ENCODE results near the gene ECSIT. TPM values are rescaled to one million over a fixed set of nuclear protein-coding genes. Genes with fewer than 3 reads are reported as not detected.

ECSIT gene
- total RNA-seq, 1 donor from 2014 or later, result 28.4 TPM

GRCh38 chr19:11550265-11550664 is 21.3 kb upstream of the ECSIT start:
- no peak for DNase-seq (ENCODE audit: low spot score)

DNA sequence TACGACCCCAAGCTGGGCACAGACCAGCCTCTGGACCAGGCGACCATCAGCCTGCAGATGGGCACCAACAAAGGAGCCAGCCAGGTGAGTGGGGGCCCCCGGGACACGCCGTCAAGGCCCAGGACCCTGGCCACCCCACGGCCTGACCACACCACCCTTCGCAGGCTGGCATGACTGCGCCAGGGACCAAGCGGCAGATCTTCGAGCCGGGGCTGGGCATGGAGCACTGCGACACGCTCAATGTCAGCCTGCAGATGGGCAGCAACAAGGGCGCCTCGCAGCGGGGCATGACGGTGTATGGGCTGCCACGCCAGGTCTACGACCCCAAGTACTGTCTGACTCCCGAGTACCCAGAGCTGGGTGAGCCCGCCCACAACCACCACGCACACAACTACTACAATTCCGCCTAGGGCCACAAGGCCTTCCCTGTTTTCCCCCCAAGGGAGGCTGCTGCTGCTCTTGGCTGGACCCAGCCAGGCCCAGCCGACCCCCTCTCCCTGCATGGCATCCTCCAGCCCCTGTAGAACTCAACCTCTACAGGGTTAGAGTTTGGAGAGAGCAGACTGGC is 20.5 kb upstream of the ECSIT start:
- no peak for DNase-seq (ENCODE audit: low spot score)

- DNase-seq (ENCODE audit: low spot score), result no peak
Observed at GRCh38 chr19:11547929-11548700, 19.2 kb upstream of the ECSIT start.

GRCh38 chr19:11541238-11541637 is 12.3 kb upstream of the ECSIT start:
- DNase-seq (ENCODE audit: low spot score), result no peak

DNA sequence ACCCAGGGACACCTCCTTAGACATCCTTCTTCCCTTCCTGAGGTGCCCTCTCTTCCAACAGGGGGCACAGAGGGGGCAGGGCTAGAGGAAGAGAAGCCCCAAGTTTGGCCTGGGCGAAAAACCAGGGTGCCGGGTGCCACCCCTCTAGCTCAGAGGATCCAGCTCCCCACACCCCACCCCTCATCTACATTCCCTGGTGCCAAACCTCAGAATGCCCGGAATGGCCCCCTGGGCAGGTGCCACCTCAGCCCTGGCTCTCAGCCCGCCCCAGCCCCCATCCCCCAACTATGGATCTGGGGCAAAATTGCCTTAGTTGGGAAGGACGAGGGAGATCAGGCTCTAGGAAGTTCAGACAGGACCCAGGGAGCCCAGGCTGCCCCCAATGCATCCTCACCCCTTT is 11.7 kb upstream of the ECSIT start:
- no peak for DNase-seq (ENCODE audit: low spot score)

DNA sequence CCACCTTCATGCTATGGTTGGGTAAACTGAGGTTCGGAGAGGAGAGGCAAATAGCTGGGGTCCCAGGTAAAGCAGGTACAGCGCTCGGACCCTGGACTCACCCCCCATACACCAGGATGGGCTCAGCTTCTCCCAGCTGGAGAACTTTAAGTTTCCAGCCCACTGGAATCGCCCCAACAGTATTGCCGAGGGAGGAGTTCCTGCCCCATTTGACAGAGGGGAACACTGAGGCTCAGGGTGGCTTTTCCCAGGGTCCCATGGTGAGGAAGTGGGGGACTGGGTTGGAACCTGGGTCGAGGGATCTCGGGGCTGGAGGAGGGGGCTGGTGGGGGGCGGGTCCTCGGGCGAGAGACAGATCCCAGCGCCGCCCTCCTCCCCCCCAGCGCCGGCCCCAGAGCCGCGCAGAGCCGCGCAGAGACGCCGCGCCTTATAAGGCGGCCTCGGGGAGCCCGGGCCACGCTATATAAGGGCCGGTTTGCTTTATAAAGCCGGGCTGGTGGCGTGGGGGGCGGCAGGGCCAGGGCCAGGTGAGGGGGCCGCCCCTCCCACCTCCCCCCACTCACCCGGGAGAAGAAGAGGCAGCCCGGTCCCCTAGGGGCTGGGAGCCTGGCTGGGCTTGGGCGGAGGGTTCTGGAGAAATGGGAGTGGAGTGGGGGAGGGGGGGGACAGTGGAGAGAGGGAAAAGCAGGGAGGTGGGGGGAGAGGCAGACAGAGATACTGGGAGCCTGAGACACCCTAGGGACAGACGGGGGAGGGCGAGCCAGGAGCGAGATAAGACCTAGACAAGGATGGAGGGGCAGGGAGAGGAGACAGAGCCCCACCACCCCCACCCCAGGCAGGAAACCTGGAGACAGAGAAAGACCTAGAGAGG is 10.8 kb upstream of the ECSIT start:
- DNase-seq (ENCODE audit: low spot score), result no peak

- DNase-seq (ENCODE audit: low spot score), result no peak
Observed at GRCh38 chr19:11538232-11539036, 9.5 kb upstream of the ECSIT start, which contains the start of gene CNN1. Gene CNN1, plus strand, starts transcription at chr19:11538851. Its CDS starts 77 bp downstream, at chr19:11538928.

DNA sequence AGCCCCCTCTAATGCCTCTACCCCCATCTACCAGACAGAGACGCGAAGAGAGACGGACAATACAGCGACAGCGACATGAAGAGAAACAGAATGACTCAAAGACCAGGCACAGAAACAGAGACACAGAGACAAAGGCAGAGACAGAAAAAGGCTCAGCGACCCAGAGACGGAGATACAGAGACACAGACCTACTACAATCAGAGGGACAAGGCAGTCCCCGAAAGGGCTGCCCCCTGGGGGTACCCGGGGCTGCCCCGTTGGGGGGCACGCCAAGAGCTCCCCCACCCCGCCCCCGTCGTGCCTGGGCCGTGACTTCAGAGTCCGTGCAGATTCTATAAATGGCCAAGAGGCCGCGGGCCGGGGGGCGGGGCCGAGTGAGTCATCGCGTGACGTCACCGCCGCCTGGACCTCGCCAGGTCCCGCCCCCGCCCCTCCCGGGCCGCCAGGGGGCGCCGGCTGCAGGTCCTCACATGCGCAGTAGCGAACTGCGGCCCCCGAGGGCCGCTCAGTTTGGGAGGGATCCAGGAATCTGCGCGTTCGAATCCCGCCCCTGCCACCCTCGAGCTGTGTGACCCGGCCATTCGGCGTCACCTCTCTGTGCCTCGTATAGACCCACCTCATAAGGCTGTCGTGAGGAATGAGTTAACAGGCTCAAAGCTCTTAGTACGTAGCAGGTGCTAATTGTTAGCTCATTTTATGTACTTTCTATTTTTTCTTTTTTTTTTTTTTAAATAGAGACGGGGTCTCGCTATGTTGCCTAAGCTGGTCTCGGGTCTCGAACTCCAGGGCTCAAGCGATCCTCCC is 7.1 kb upstream of the ECSIT start:
- DNase-seq (ENCODE audit: low spot score), result peak; percentile 96

- DNase-seq (ENCODE audit: low spot score), result no peak
Observed at GRCh38 chr19:11534948-11535347, 6.0 kb upstream of the ECSIT start.

DNA sequence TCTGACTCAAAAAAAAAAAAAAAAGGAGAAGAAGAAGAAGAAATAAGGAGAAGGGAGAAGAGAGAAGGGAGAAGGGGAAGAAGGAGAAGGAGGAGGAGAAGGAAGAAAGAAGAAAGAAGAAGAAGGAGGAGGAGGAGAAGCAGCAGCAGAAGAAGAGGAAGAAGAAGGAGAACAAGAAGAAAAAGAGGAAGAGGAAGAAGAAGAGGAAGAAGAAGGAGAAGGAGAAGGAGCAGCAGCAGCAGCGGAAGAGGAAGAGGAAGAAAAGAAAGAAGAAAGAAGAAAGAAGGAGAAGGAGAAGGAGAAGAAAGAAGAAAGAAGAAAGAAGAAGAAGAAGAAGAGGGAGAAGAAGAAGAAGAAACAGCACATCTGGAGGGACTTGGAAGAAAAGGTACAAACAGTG is 5.6 kb upstream of the ECSIT start:
- DNase-seq (ENCODE audit: low spot score), result no peak

- DNase-seq (ENCODE audit: low spot score), result no peak
Observed at GRCh38 chr19:11530432-11530831, 1.5 kb upstream of the ECSIT start.

DNA sequence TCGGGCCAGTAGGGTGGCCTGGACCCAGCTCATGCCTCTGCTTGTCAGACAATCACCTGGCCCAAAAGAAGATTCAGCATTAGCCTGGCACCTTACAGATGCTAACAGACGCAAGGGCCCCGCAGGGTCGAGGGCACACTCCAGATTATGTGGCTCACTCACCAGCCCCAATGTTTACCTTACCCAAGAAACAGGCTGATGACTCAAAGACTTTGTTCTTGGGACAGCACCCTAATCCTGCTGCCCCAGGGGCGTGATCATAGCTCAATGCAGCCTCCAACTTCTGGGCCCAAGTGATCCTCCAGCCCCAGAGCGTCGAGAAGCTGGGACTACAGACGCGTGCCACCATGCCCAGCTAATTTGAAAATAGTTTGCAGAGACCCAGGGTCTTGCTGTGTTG is 9.8 kb downstream of the ECSIT start:
- no peak for DNase-seq (ENCODE audit: low spot score)

DNA sequence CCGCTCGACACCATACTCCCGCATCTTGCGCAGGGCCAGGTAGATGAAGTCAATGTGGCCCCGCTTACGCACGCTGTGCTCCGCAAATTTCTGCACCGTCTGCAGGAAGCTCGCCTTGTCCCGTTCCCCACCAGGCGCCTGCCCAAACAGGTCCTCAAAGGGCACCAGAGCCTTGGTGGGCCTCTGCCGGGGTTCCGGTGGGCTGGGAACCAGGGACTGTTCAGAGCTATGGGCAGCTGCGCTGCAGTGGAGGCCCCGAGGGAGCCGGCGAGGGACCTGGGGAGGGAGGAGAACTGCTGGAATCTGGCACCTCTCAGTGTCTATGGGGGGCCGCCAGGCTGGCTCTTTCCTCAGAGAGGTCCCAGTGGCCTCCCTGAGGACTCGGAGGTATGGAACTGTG is 15.0 kb downstream of the ECSIT start:
- no peak for DNase-seq (ENCODE audit: low spot score)

DNA sequence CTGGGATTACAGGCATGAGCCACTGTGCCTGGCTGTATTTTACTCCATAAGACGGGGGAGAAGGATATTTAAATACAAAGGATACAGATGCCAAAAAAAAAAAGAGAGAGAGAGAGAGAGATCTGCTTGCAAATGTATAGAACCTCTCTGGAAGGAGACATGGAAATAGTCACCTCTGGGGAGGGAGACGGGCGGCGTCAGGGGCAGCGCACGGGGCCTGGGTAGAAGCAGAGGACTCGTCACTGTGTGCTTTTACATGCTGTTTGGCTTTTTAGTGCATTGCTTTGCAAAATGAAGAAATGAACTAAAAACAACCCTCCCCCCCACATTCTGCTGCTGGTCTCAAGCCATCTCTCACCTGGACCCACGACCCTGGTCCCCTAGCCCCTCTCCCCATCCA is 18.5 kb downstream of the ECSIT start:
- DNase-seq (ENCODE audit: low spot score), result no peak

DNA sequence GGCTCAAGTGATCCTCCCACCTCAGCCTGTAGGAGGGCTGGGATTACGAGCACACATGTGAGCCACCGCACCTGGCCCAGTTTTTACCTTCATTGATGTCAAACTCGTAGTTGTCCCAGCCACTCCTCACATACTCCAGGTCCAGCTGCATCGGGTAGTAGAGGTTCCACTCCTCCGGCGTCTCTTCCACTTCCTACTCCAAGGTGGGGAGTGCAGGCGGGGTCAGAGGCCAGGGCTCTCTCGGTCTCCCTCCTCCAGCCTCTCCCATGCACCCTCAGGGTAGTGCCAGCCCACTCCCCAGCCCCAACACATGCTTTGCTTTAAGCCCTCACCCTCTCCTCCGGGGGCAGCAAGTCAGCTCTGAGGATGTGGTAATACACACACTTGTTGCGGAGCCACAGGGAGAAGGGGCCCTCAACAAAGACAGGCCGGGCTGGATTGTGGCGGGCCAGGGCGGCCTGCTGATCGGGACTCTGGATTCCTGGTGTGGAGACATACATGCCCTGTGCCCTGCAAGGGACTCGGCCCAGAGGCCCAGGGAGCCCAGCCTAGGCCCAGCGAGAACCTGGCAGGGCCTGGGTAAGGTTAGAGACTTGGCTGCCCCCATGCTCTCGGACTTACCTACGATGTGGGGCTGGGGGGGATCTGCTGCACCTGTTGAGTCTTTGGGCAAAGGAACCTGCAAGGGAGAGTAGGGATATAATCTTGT is 21.4 kb downstream of the ECSIT start:
- DNase-seq (ENCODE audit: low spot score), result no peak

- no peak for DNase-seq (ENCODE audit: low spot score)
Observed at GRCh38 chr19:11506967-11507366, 22.0 kb downstream of the ECSIT start.

DNA sequence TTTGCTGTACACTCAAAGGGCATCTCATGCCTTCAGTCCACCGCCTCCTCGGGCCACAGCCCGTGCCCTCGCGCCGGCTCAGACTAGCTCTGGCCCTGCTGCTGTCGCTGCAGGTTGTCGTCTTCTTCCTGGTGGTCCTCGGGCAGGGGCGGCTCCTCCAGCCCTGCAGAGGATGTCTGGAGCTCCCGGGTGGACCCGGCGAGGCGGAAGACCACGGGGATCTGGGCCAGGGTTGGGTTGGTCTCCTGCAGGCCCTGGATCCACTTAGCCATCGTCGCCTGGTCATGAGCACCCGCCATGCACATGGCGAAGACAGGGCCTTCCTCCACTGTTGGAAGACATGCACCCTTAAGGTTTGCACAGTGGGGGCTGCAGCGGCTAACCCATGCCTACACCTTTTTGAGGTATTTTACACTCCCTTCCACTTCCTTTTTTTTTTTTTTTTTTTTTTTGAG is 22.8 kb downstream of the ECSIT start:
- no peak for DNase-seq (ENCODE audit: low spot score)

- peak; percentile 99 for DNase-seq (ENCODE audit: low spot score)
Observed at GRCh38 chr19:11505504-11506100, 23.3 kb downstream of the ECSIT start, which contains the start of gene ZNF653. Gene ZNF653, minus strand, starts transcription at chr19:11505839. Its CDS starts 53 bp downstream, at chr19:11505786.

DNA sequence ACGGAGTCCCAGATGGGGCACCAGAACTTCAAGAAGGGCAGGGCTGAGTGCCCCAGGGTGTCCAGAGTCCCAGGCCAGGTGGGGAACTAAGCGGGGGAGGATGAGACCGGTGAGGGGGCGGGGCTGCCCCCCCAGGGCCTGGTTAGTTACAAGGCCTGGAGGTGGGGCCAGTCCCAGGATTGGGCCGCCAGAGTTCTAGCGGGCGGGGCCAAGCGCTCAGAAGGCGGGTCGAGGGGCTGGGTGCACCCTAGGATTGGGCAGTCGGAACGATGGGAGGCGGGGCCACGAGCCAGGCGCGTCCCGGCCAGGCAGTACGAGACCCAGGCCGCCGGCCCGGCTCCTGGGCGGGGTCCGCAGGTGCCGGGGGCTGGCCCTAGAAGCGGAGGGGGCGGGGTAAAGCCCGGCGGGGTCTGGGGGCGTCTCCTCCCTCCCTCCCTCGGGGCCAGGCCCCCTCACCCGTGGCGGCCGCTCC is 23.9 kb downstream of the ECSIT start:
- DNase-seq (ENCODE audit: low spot score), result peak; percentile 99
